Body of pancreas (tissue), 4 donors: Measurements from ENCODE around the gene GLCCI1.

ENCODE experiments used
- POLR2A ChIP-seq, 3 donors: fragments of 450-650 bp; IDR thresholded peaks; one replicate each; pipeline ENCODE4 v1.6.1; 2016; ENCODE audit warnings: antibody characterized with exemption in 3 of 3, mild to moderate bottlenecking in 2 of 3
- TF ChIP-seq, protein P1 (sequence below), 7 experiments: fragments of 450-650 bp in 4 of 7; fragments of 200-600 bp in 3 of 7; sonication (generic) in 3 of 7; IDR thresholded peaks; one replicate each; pipeline ENCODE4 v1.5.1; 2016 to 2019; ENCODE audit warnings: antibody characterized with exemption in 7 of 7

DNA sequence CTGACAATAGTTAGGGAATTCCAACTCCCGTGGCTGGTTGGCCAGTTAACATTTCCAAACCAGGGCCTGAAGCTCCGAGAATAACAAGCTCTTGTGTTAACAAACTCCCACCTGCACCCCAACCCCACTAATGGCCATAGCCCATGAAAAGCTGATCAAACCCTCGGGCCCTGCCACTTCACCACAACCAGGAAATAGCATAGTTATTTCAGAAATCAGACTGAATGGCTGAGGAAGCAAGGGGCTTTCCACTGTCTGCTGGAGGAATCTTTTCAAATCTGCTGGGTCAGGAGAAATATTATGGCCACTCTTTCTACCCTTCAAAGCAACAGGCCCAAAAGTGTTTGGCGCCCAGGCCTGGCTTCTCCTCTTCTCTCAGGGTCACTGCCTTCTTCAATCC lies 145.6 kb downstream of the GLCCI1 start:
- TF ChIP-seq, protein P1, sequence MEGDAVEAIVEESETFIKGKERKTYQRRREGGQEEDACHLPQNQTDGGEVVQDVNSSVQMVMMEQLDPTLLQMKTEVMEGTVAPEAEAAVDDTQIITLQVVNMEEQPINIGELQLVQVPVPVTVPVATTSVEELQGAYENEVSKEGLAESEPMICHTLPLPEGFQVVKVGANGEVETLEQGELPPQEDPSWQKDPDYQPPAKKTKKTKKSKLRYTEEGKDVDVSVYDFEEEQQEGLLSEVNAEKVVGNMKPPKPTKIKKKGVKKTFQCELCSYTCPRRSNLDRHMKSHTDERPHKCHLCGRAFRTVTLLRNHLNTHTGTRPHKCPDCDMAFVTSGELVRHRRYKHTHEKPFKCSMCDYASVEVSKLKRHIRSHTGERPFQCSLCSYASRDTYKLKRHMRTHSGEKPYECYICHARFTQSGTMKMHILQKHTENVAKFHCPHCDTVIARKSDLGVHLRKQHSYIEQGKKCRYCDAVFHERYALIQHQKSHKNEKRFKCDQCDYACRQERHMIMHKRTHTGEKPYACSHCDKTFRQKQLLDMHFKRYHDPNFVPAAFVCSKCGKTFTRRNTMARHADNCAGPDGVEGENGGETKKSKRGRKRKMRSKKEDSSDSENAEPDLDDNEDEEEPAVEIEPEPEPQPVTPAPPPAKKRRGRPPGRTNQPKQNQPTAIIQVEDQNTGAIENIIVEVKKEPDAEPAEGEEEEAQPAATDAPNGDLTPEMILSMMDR (IDR thresholded peaks at IDR 0.05), result no peak
- TF ChIP-seq POLR2A (IDR thresholded peaks at IDR 0.05), result no peak
